A673 (cell line): ENCODE measurements around the gene FTSJ3.

ENCODE experiments used
- CTCF ChIP-seq: fragments of 300-800, 200-600 bp; sonication (generic); conservative IDR thresholded peaks from 2 replicates; pipeline ENCODE4 v1.5.1; 2017; ENCODE audit warnings: low read depth, mild to moderate bottlenecking, antibody characterized with exemption, low read length, moderate library complexity, mixed read lengths
- EZH2 ChIP-seq: fragments of 200-600 bp; sonication (generic); IDR thresholded peaks from 2 replicates; pipeline ENCODE4 v1.6.1; 2017; ENCODE audit warnings: borderline replicate concordance, low read depth, mild to moderate bottlenecking, mixed read lengths, antibody characterized with exemption, low read length; ENCODE audit not compliant: poor library complexity, severe bottlenecking

GRCh38 chr17:63786971-63787711 lies 40.3 kb downstream of the FTSJ3 start:
- no peak for TF ChIP-seq CTCF
- no peak for TF ChIP-seq EZH2
